ENCODE results near the gene MAP3K9.

Gene MAP3K9

DNA sequence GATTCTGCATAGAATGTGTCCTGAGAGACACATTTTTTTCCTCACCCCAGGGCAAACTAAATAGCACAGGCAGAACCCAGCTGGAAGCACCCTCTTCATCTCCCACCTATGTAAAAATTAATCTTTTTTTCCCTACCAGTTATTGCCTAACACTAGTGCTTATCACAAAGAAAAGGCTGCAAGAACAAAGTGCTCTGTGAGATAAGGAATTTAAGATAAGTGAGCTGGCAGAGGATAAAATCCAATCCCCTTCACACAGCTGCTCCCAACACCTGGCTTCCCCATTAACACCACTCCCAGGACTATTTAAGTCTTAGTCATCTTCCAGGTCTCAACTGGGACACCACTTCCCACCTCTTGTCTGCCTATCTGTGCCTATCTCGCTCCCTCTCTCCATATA is 92.4 kb downstream of the MAP3K9 start:
- DNase-seq: no peak
- Mint-ChIP-seq H3K27me3 (ENCODE audit: low read depth, poor library complexity) (peaks cover 19% of the 10 kb centered on the region), H3K9me3 (no peaks in the 10 kb centered on the region), H3K36me3 (ENCODE audit: low read depth) (no peaks in the 10 kb centered on the region), H3K4me1 (peaks cover 6% of the 10 kb centered on the region), H3K27ac (no peak overlapping the region), H3K4me3 (no peak overlapping the region)
- TF ChIP-seq, protein P1, sequence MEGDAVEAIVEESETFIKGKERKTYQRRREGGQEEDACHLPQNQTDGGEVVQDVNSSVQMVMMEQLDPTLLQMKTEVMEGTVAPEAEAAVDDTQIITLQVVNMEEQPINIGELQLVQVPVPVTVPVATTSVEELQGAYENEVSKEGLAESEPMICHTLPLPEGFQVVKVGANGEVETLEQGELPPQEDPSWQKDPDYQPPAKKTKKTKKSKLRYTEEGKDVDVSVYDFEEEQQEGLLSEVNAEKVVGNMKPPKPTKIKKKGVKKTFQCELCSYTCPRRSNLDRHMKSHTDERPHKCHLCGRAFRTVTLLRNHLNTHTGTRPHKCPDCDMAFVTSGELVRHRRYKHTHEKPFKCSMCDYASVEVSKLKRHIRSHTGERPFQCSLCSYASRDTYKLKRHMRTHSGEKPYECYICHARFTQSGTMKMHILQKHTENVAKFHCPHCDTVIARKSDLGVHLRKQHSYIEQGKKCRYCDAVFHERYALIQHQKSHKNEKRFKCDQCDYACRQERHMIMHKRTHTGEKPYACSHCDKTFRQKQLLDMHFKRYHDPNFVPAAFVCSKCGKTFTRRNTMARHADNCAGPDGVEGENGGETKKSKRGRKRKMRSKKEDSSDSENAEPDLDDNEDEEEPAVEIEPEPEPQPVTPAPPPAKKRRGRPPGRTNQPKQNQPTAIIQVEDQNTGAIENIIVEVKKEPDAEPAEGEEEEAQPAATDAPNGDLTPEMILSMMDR (IDR thresholded peaks at IDR 0.05): no peak

DNA sequence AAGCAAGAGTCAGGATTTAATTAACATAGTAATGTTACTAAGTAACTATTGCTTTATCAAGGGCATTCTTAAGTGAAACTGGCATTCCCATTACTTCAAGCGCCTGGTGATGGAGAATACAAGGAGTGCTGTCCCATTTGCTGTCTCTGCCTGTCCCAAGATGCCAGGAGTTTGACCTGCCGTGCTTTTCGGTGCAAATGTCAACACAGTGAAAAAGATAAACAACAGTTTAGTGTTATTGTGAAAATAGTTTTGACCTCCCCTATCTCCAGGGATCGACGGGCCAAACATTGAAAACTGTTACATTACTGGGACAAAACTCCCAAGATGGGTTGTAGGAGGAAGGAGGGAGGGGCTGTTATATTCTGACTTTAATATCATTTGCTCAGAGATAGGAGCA is 92.8 kb downstream of the MAP3K9 start:
- Mint-ChIP-seq H3K27ac (no peak overlapping the region), H3K4me1 (peaks cover 6% of the 10 kb centered on the region), H3K9me3 (no peaks in the 10 kb centered on the region), H3K4me3 (no peak overlapping the region), H3K36me3 (ENCODE audit: low read depth) (no peaks in the 10 kb centered on the region), H3K27me3 (ENCODE audit: low read depth, poor library complexity) (peaks cover 19% of the 10 kb centered on the region)
- TF ChIP-seq, protein P1 (IDR thresholded peaks at IDR 0.05): no peak
- DNase-seq: no peak

GRCh38 chr14:70714055-70714550 is 95.2 kb downstream of the MAP3K9 start:
- peaks cover 23% of the 10 kb centered on the region for H3K27me3 Mint-ChIP-seq (ENCODE audit: low read depth, poor library complexity)
- TF ChIP-seq, protein P1 (IDR thresholded peaks at IDR 0.05): peak; percentile 72
- peaks cover 10% of the 10 kb centered on the region for H3K4me1 Mint-ChIP-seq
- H3K36me3 Mint-ChIP-seq (ENCODE audit: low read depth): no peaks in the 10 kb centered on the region
- peak; percentile 66 for DNase-seq
- H3K4me3 Mint-ChIP-seq: no peak overlapping the region
- no peak overlapping the region for H3K27ac Mint-ChIP-seq
- H3K9me3 Mint-ChIP-seq: no peaks in the 10 kb centered on the region

GRCh38 chr14:70713511-70713916 is 95.8 kb downstream of the MAP3K9 start:
- Mint-ChIP-seq H3K9me3 (no peaks in the 10 kb centered on the region), H3K4me3 (no peak overlapping the region), H3K4me1 (peaks cover 10% of the 10 kb centered on the region), H3K27me3 (ENCODE audit: low read depth, poor library complexity) (peaks cover 23% of the 10 kb centered on the region), H3K27ac (no peak overlapping the region), H3K36me3 (ENCODE audit: low read depth) (no peaks in the 10 kb centered on the region)
- DNase-seq: no peak
- TF ChIP-seq, protein P1 (IDR thresholded peaks at IDR 0.05): no peak

DNA sequence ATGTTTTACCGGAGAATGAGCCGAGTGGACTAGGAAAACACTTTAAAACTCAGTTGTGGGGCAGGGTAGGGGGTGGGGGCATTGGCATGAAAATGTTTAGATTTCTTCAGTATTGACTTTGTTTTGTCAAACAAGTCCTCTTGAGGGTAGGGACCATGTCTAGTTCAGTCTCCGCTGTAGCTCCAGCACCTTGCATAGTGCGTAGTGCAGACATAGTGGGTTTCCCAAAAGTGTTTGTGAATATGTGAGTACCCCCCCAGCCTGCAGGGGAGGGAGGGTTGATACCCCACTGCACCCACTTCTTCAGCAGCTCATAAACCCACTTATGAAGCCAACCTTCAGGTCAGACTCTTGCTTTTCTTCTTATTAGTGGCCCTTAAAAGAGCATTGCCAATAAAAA is 96.2 kb downstream of the MAP3K9 start:
- H3K36me3 Mint-ChIP-seq (ENCODE audit: low read depth): no peaks in the 10 kb centered on the region
- H3K27ac Mint-ChIP-seq: no peak overlapping the region
- peaks cover 20% of the 10 kb centered on the region for H3K27me3 Mint-ChIP-seq (ENCODE audit: low read depth, poor library complexity)
- H3K9me3 Mint-ChIP-seq: no peaks in the 10 kb centered on the region
- DNase-seq: no peak
- H3K4me3 Mint-ChIP-seq: no peak overlapping the region
- H3K4me1 Mint-ChIP-seq: peaks cover 10% of the 10 kb centered on the region
- TF ChIP-seq, protein P1 (IDR thresholded peaks at IDR 0.05): no peak

- DNase-seq: no peak
Observed at GRCh38 chr14:70711451-70711850, 97.9 kb downstream of the MAP3K9 start.

More at GRCh38 chr14:70711451-70711850, 97.9 kb downstream of the MAP3K9 start:
- Mint-ChIP-seq H3K9me3 (no peaks in the 10 kb centered on the region), H3K4me3 (no peak overlapping the region), H3K4me1 (peaks cover 10% of the 10 kb centered on the region), H3K27me3 (ENCODE audit: low read depth, poor library complexity) (peaks cover 17% of the 10 kb centered on the region), H3K27ac (no peak overlapping the region), H3K36me3 (ENCODE audit: low read depth) (no peaks in the 10 kb centered on the region)
- TF ChIP-seq, protein P1 (IDR thresholded peaks at IDR 0.05): no peak

Measured in nephron progenitor cell (in vitro differentiated cells).